Prostate gland (tissue), 2 donors: Measurements from ENCODE around the gene PRDX1. TPM values are rescaled to one million over a fixed set of nuclear protein-coding genes. Genes with fewer than 3 reads are reported as not detected.
A peak's percentile ranks its signal among the peaks of the same experiment; 100 is the strongest.

Experiments
- DNase-seq: peaks from one replicate; pipeline ENCODE4 v3.0.0-alpha.2; 2019; ENCODE audit warnings: low spot score
- H3K27ac ChIP-seq, 2 donors: fragments of 200-600 bp; sonication (generic); 2 replicates each; pipeline ENCODE4 v1.5.1; 2017 to 2019
- H3K27me3 ChIP-seq: fragments of 200-600 bp; sonication (generic); replicated peaks from 2 replicates; pipeline ENCODE4 v1.5.1; 2019; ENCODE audit not compliant: insufficient read depth
- H3K36me3 ChIP-seq, 2 donors: fragments of 200-600 bp; sonication (generic); 1 replicate in 1 of 2; 2 replicates in 1 of 2; pipeline versions ENCODE4 v1.5.1 to v1.8.1; 2017 to 2019
- H3K4me1 ChIP-seq: fragments of 200-600 bp; sonication (generic); replicated peaks from 2 replicates; pipeline ENCODE4 v1.5.1; 2019
- H3K4me3 ChIP-seq, 2 donors: fragments of 200-600 bp; sonication (generic); 2 replicates each; pipeline ENCODE4 v1.5.1; 2017 to 2019
- H3K9me3 ChIP-seq: fragments of 200-600 bp; sonication (generic); 2 replicates; pipeline ENCODE4 v1.5.1; 2017
- CTCF ChIP-seq, 4 experiments: fragments of 200-600 bp in 2 of 4; fragments of 450-650 bp in 2 of 4; sonication (generic) in 2 of 4; IDR thresholded peaks; 1 replicate in 3 of 4; 2 replicates in 1 of 4; pipeline ENCODE4 v1.5.1; 2016 to 2019; ENCODE audit warnings: antibody characterized with exemption in 4 of 4, mild to moderate bottlenecking in 2 of 4, moderate library complexity in 2 of 4
- POLR2A ChIP-seq: fragments of 450-650 bp; IDR thresholded peaks from one replicate; pipeline ENCODE4 v1.6.1; 2016; ENCODE audit warnings: antibody characterized with exemption, mild to moderate bottlenecking
- POLR2AphosphoS5 ChIP-seq: sonication (generic); formaldehyde crosslinking; IDR thresholded peaks from one replicate; pipeline ENCODE4 v1.6.1; 2017; ENCODE audit warnings: antibody characterized with exemption
- WGBS: methylation state at CpG from one replicate; pipeline ENCODE4 v1.1.5; 2018; 5-methylcytosine and 5-hydroxymethylcytosine counted together
- intact Hi-C: fragments of 100-400 bp; cut with DNase I; formaldehyde crosslinking; loops from one replicate; pipeline ENCODE4 v1.14.2; 2022
- total RNA-seq, 2 donors: library from RNA; depleted of rRNA; stranded (reverse); fragments of >200 nt; gene quantifications; one replicate each; pipeline ENCODE4 v1.1.0, GENCODE V29; 2016

Gene PRDX1
- total RNA-seq, 2 donors from 2014 or later, result 210 to 335 TPM

- peaks cover 9% of the 10 kb centered on the region for H3K4me1 ChIP-seq
- H3K4me3 ChIP-seq, result no peak overlapping the region
- no peaks in the 10 kb centered on the region for H3K9me3 ChIP-seq
- no peaks in the 10 kb centered on the region for H3K27me3 ChIP-seq
- peak; percentile 76 for DNase-seq
- H3K27ac ChIP-seq, result peak overlapping the region; percentile 31 to 42
- 42% methylated on average over 4 of the region's 4 CpGs for WGBS
- intact Hi-C loops, result loop anchor here (5.0 kb wide), 1 partner anchor 206 kb away; no protein-coding TSS in a partner anchor
- TF ChIP-seq POLR2A, result no peak
- peak; percentile 85 for TF ChIP-seq POLR2AphosphoS5
- H3K36me3 ChIP-seq, result no peaks in the 10 kb centered on the region
Measured at GRCh38 chr1:45568421-45568820, 46.7 kb upstream of the PRDX1 start.

DNA sequence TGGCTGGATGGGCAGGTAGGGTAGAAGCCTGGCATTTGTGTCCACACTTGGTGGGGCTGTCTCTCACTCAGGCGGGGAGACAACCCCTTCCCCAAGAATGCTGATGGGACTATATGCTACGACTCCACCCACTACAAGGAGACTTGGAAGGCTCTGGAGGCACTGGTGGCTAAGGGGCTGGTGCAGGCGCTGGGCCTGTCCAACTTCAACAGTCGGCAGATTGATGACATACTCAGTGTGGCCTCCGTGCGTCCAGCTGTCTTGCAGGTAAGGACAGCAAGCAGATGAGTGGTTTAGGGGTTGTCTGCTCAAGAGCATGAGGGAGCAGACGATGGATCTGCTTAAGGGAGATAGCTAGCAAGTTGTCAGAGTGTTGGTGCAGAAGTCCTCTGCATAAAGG is 46.2 kb upstream of the PRDX1 start:
- H3K9me3 ChIP-seq, result no peaks in the 10 kb centered on the region
- H3K27me3 ChIP-seq, result no peaks in the 10 kb centered on the region
- H3K36me3 ChIP-seq, result no peaks in the 10 kb centered on the region
- WGBS, result 81% methylated on average over 7 of the region's 7 CpGs
- peaks cover 9% of the 10 kb centered on the region for H3K4me1 ChIP-seq
- intact Hi-C loops, result loop anchor here (5.0 kb wide), 1 partner anchor 206 kb away; no protein-coding TSS in a partner anchor
- DNase-seq, result no peak
- H3K4me3 ChIP-seq, result no peak overlapping the region
- TF ChIP-seq POLR2A (no peak), CTCF (IDR thresholded peaks at IDR 0.05) (no peak), POLR2AphosphoS5 (no peak)
- peak overlapping the region in 1 of 2 donors; percentile 42 for H3K27ac ChIP-seq

DNA sequence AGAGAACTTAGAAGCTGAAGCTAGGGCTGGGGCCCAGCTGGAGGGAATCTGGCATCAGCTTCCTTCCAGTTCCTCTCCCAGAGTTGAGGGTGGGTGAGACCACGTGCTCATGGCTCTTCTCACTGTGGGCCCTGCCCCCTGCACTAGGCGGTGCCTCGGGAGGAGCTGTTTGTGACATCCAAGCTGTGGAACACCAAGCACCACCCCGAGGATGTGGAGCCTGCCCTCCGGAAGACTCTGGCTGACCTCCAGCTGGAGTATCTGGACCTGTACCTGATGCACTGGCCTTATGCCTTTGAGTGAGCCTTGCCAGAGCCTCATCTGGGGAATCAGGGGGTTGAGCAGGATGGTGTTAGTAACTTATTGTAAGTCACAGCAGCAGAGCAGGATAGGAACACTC is 45.0 kb upstream of the PRDX1 start:
- intact Hi-C loops, result loop anchor here (5.0 kb wide), 1 partner anchor 204 kb away; no protein-coding TSS in a partner anchor
- no peak overlapping the region for H3K4me3 ChIP-seq
- DNase-seq, result no peak
- H3K27ac ChIP-seq, result no peak overlapping the region
- H3K27me3 ChIP-seq, result no peaks in the 10 kb centered on the region
- H3K4me1 ChIP-seq, result peaks cover 9% of the 10 kb centered on the region
- H3K9me3 ChIP-seq, result no peaks in the 10 kb centered on the region
- WGBS, result 35% methylated on average over 5 of the region's 5 CpGs
- TF ChIP-seq POLR2A (no peak), POLR2AphosphoS5 (peak; percentile 24), CTCF (IDR thresholded peaks at IDR 0.05) (no peak)
- H3K36me3 ChIP-seq, result no peaks in the 10 kb centered on the region

DNA sequence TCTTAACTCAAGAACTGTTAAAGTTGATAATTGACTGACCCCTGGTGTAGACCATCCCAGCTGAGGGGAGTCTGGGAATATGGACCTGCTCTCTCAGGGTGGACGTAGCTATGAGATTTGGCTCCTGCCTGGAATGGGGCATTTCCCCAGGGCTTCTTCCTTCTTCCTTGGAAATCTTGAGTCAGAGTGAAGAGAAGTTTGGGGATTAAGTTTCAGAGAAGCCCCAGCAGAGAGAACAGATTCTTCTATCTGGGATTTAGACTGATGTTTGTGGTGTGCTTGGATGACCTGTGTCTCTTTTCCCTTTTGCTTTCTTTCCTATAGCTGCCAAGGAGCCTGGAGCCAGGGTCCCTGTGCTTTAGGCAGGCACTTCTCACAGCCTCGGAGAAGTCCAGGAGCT is 42.2 kb upstream of the PRDX1 start:
- Histone ChIP-seq H3K4me3 (no peak overlapping the region), H3K27me3 (no peaks in the 10 kb centered on the region), H3K36me3 (no peaks in the 10 kb centered on the region), H3K4me1 (peaks cover 6% of the 10 kb centered on the region), H3K27ac (no peak overlapping the region), H3K9me3 (no peaks in the 10 kb centered on the region)
- intact Hi-C loops, result no loop called here
- no peak for DNase-seq
- TF ChIP-seq POLR2AphosphoS5, result no peak
- no peak for TF ChIP-seq CTCF (IDR thresholded peaks at IDR 0.05)
- 88% methylated on average over 2 of the region's 2 CpGs for WGBS

- no peak for DNase-seq
- H3K4me1 ChIP-seq, result no peaks in the 10 kb centered on the region
- TF ChIP-seq CTCF (IDR thresholded peaks at IDR 0.05), result no peak
- TF ChIP-seq POLR2AphosphoS5, result no peak
- TF ChIP-seq POLR2A, result no peak
- no peaks in the 10 kb centered on the region for H3K9me3 ChIP-seq
- H3K4me3 ChIP-seq, result no peak overlapping the region
- intact Hi-C loops, result no loop called here
- WGBS, result 44% methylated on average over 3 of the region's 3 CpGs
- peak overlapping the region; percentile 1 to 49 for H3K27ac ChIP-seq
- no peaks in the 10 kb centered on the region for H3K36me3 ChIP-seq
- no peaks in the 10 kb centered on the region for H3K27me3 ChIP-seq
Measured at GRCh38 chr1:45557422-45557944, 35.8 kb upstream of the PRDX1 start.
